HepG2 (cell line): ENCODE measurements around the gene PAEP. TPM values are rescaled to one million over a fixed set of nuclear protein-coding genes. Genes with fewer than 3 reads are reported as not detected.

Experiments
- ATAC-seq: fragments of 200-7000 bp; cut with Tn5 transposase; 3 replicates; pipeline ENCODE4 v1.9.1; 2020; ENCODE audit warnings: mild to moderate bottlenecking, moderate library complexity
- BruUV-seq: library from RNA; stranded (reverse); fragments of 400-500 nt; replicated peaks from 2 replicates; lab custom pipeline; 2021; lab: Mats Ljungman, UMichigan
- CTCF ChIA-PET: fragments of 300-600 bp; formaldehyde crosslinking; extraction: SDS; loops from one replicate; lab custom pipeline; 2021; ENCODE audit warnings: low total read pairs, inconsistent platforms, low intra/inter-chr PET ratio; lab: Yijun Ruan, JAX
- POLR2A ChIA-PET: fragments of 350-600 bp; sonication (Branson Sonifier 250); formaldehyde crosslinking; loops from one replicate; lab custom pipeline; 2020; ENCODE audit warnings: antibody characterized with exemption, inconsistent platforms; lab: Yijun Ruan, JAX
- DNase-seq: peaks from one replicate; pipeline ENCODE4 v3.0.0-alpha.2; 2015; ENCODE audit warnings: low spot score
- FAIRE-seq: peaks from 3 replicates; lab custom pipeline; 2011; peaks lifted over from hg19 to GRCh38; lab: Jason Lieb, UNC
- H2AFZ ChIP-seq: one replicate; pipeline ENCODE4 v1.6.1; 2011; ENCODE audit warnings: low read length, inconsistent platforms
- H3K27ac ChIP-seq: fragments of 300-600 bp; 3 replicates; pipeline ENCODE4 v1.8.0; 2011; ENCODE audit warnings: mixed run types, mild to moderate bottlenecking, mixed read lengths, low read length, inconsistent platforms; ENCODE audit not compliant: insufficient read depth; ENCODE audit errors: extremely low read length
- H3K27me3 ChIP-seq, 2 experiments: fragments of 200-600 bp in 1 of 2; 2 replicates in 1 of 2; 3 replicates in 1 of 2; pipeline versions ENCODE4 v1.6.0 to v1.8.0; 2011; ENCODE audit warnings: low read length in 2 of 2, mild to moderate bottlenecking in 2 of 2, moderate library complexity in 2 of 2, inconsistent platforms in 1 of 2; ENCODE audit not compliant: insufficient read depth in 2 of 2, control insufficient read depth in 1 of 2
- H3K36me3 ChIP-seq, 2 experiments: fragments of 200-600 bp in 1 of 2; replicated peaks in 1 of 2; 2 replicates in 1 of 2; 3 replicates in 1 of 2; pipeline versions ENCODE4 v1.5.1 to v1.8.0; 2011; ENCODE audit warnings: low read length in 2 of 2, inconsistent platforms in 1 of 2; ENCODE audit not compliant: insufficient read depth in 2 of 2, control insufficient read depth in 1 of 2
- H3K4me1 ChIP-seq: 2 replicates; pipeline ENCODE4 v1.5.1; 2012; ENCODE audit warnings: low read length, inconsistent platforms; ENCODE audit not compliant: insufficient read depth
- H3K4me2 ChIP-seq: 2 replicates; pipeline ENCODE4 v1.6.0; 2011; ENCODE audit warnings: low read depth, low read length, inconsistent platforms
- H3K4me3 ChIP-seq, 3 experiments: fragments of 200-600 bp in 1 of 3; sonication (generic), shearing (Covaris generic) in 1 of 3; replicated peaks in 1 of 3; 2 replicates each; pipeline ENCODE4 v1.5.1; 2011 to 2016; ENCODE audit warnings: low read length in 3 of 3, inconsistent platforms in 2 of 3, low read depth in 2 of 3, mild to moderate bottlenecking in 2 of 3, control low read depth in 1 of 3, mixed read lengths in 1 of 3; ENCODE audit not compliant: insufficient read depth in 1 of 3
- H3K79me2 ChIP-seq: one replicate; pipeline ENCODE4 v1.6.1; 2011; ENCODE audit warnings: low read length, inconsistent platforms; ENCODE audit not compliant: insufficient read depth
- H3K9ac ChIP-seq: 2 replicates; pipeline ENCODE4 v1.6.0; 2011; ENCODE audit warnings: mild to moderate bottlenecking, low read depth, low read length, inconsistent platforms; ENCODE audit not compliant: insufficient read depth
- H3K9me3 ChIP-seq: 2 replicates; pipeline ENCODE4 v1.5.1; 2012; ENCODE audit warnings: mild to moderate bottlenecking, low read length
- H4K20me1 ChIP-seq: 2 replicates; pipeline ENCODE4 v1.6.0; 2011; ENCODE audit warnings: inconsistent platforms, mild to moderate bottlenecking, low read length, moderate library complexity; ENCODE audit not compliant: insufficient read depth
- ZBTB39 ChIP-seq: sonication (generic); formaldehyde crosslinking; IDR thresholded peaks from 2 replicates; pipeline ENCODE4 v1.5.0; 2020; ENCODE audit warnings: missing genetic modification reagents
- ZNF207 ChIP-seq: fragments of 450-650 bp; IDR thresholded peaks from 2 replicates; pipeline ENCODE4 v1.6.1; 2016; ENCODE audit warnings: antibody characterized with exemption, borderline replicate concordance
- ZNF646 ChIP-seq: sonication (generic); formaldehyde crosslinking; IDR thresholded peaks from 2 replicates; pipeline ENCODE4 v1.9.0; 2021; ENCODE audit warnings: mild to moderate bottlenecking, missing genetic modification reagents
- ZSCAN5A ChIP-seq: sonication (generic); formaldehyde crosslinking; IDR thresholded peaks from 2 replicates; pipeline ENCODE4 v1.8.0; 2022; ENCODE audit warnings: mild to moderate bottlenecking, missing genetic modification reagents, borderline replicate concordance
- WGBS: methylation state at CpG from one replicate; pipeline ENCODE4 v1.1.6; 2017; ENCODE audit warnings: low lambda C conversion rate; 5-methylcytosine and 5-hydroxymethylcytosine counted together
- in situ Hi-C: cut with HindIII; loops from 2 replicates; pipeline ENCODE4 v1.10.0; 2017; ENCODE audit warnings: low pct_unique_long_range_greater_than_20kb; ENCODE audit not compliant: extremely low pct_ligation_motif_present
- intact Hi-C: fragments of 100-400 bp; cut with micrococcal nuclease; formaldehyde crosslinking; loops from one replicate; pipeline ENCODE4 v1.10.0; 2022; ENCODE audit not compliant: unreplicated experiment
- polyA plus RNA-seq, 8 experiments: library from polyadenylated mRNA; depleted of rRNA in 3 of 8; stranded (reverse) in 7 of 8; unstranded in 1 of 8; fragments of >200 nt; fragmentation: Illumina TruSeq in 4 of 8; extraction: Trizol in 4 of 8; gene quantifications; 2 replicates each; pipeline versions ENCODE4 v1.2.1 to v1.2.3, GENCODE V29; 2011 to 2016; ENCODE audit warnings: low read depth in 4 of 8, missing spikeins in 1 of 8, mixed read lengths in 1 of 8; ENCODE audit not compliant: insufficient read depth in 1 of 8
- total RNA-seq, 5 experiments: library from RNA; depleted of rRNA; stranded (reverse); fragments of >200 nt; fragmentation: Illumina TruSeq; extraction: Trizol; gene quantifications; 2 replicates each; pipeline ENCODE4 v1.2.3, GENCODE V29; 2016; ENCODE audit warnings: low read depth in 1 of 5

PAEP gene
- total and polyA plus RNA-seq, 2 of the 13 experiments (the other 11 are each of a cell fraction or from before 2014, with no cell fraction given), result 0.75 to 10.8 TPM

- intact Hi-C loops, result no loop called here
- Histone ChIP-seq H3K27ac (no peak overlapping the region), H3K9ac (no peak overlapping the region), H3K79me2 (no peaks in the 10 kb centered on the region), H2AFZ (no peak overlapping the region), H3K9me3 (no peaks in the 10 kb centered on the region), H3K36me3 (no peaks in the 10 kb centered on the region), H4K20me1 (no peaks in the 10 kb centered on the region), H3K27me3 (peaks cover 4 to 41% of the 10 kb centered on the region in 2 experiments; a peak in 4 of 5 replicates), H3K4me2 (no peak overlapping the region), H3K4me1 (no peaks in the 10 kb centered on the region), H3K4me3 (no peak overlapping the region)
- POLR2A ChIA-PET, result no interaction called here
- FAIRE-seq, result no peak
- DNase-seq, result no peak
- in situ Hi-C loops, result no loop called here
- TF ChIP-seq ZSCAN5A, result no peak
- no CpG with 5 or more reads among the region's 20 CpGs for WGBS
- CTCF ChIA-PET, result no interaction called here
- ATAC-seq, result no peak
- no TSS peak for BruUV-seq
Observed at GRCh38 chr9:135588886-135589595, 27.5 kb downstream of the PAEP start.

GRCh38 chr9:135589596-135590485 is 28.3 kb downstream of the PAEP start:
- CTCF ChIA-PET, result no interaction called here
- TF ChIP-seq ZNF646 (no peak), ZNF207 (no peak), ZBTB39 (no peak)

More at GRCh38 chr9:135589596-135590485, 28.3 kb downstream of the PAEP start:
- Histone ChIP-seq H3K36me3 (no peaks in the 10 kb centered on the region), H3K27me3 (peaks cover 4 to 35% of the 10 kb centered on the region in 2 experiments; a peak in 4 of 5 replicates), H3K27ac (no peak overlapping the region), H4K20me1 (no peaks in the 10 kb centered on the region), H3K4me3 (no peak overlapping the region), H3K9me3 (no peaks in the 10 kb centered on the region), H3K9ac (no peak overlapping the region), H3K79me2 (no peaks in the 10 kb centered on the region), H2AFZ (no peak overlapping the region), H3K4me2 (no peak overlapping the region), H3K4me1 (no peaks in the 10 kb centered on the region)
- intact Hi-C loops, result no loop called here
- ATAC-seq (no peak), FAIRE-seq (no peak), DNase-seq (no peak)
- in situ Hi-C loops, result no loop called here
- BruUV-seq, result no TSS peak
- 17% methylated on average over 5 of the region's 15 CpGs for WGBS
- POLR2A ChIA-PET, result no interaction called here
